Inflammatory macrophage treated with lipopolysaccharide for 1 hour (primary cell): Measurements from ENCODE around the gene TACR1.

Experiments used
- DNase-seq, 2 donors: peaks; one replicate each; pipeline ENCODE4 v3.0.0-alpha.2; 2020 to 2022

TACR1 gene

GRCh38 chr2:75007819-75008218 lies 191.5 kb downstream of the TACR1 start:
- no peak for DNase-seq

- DNase-seq = no peak
Measured at GRCh38 chr2:75007061-75007460, 192.3 kb downstream of the TACR1 start.

GRCh38 chr2:75006041-75006440 lies 193.3 kb downstream of the TACR1 start:
- DNase-seq = no peak

- no peak for DNase-seq
Measured at GRCh38 chr2:75003773-75004172, 195.5 kb downstream of the TACR1 start.

- DNase-seq = no peak
Measured at GRCh38 chr2:75003276-75003675, 196.0 kb downstream of the TACR1 start.

- peak; percentile 9 for DNase-seq
Measured at GRCh38 chr2:75002007-75002406, 197.3 kb downstream of the TACR1 start.

GRCh38 chr2:74999468-74999867 lies 199.9 kb downstream of the TACR1 start:
- no peak for DNase-seq
